Epithelial cell of proximal tubule (primary cell): ENCODE data around the gene ARL16. TPM values are rescaled to one million over a fixed set of nuclear protein-coding genes. Genes with fewer than 3 reads are reported as not detected.

Experiments
- DNase-seq: peaks from one replicate; pipeline ENCODE4 v3.0.0-alpha.2; 2011; ENCODE audit warnings: low read depth
- H3K4me3 ChIP-seq: 2 replicates; pipeline ENCODE4 v1.5.1; 2011; ENCODE audit warnings: low read depth, mild to moderate bottlenecking, low read length
- total RNA-seq: library from RNA; depleted of rRNA; stranded (reverse); fragments of >200 nt; gene quantifications from 2 replicates; pipeline ENCODE4 v1.2.3, GENCODE V29; 2015
- TF ChIP-seq, protein P1 (sequence below): conservative IDR thresholded peaks from 2 replicates; pipeline ENCODE4 v1.5.1; 2012; ENCODE audit warnings: low read depth, mild to moderate bottlenecking, low read length

Gene ARL16
- total RNA-seq, 1 donor from 2014 or later, result 59.0 TPM

- TF ChIP-seq, protein P1, sequence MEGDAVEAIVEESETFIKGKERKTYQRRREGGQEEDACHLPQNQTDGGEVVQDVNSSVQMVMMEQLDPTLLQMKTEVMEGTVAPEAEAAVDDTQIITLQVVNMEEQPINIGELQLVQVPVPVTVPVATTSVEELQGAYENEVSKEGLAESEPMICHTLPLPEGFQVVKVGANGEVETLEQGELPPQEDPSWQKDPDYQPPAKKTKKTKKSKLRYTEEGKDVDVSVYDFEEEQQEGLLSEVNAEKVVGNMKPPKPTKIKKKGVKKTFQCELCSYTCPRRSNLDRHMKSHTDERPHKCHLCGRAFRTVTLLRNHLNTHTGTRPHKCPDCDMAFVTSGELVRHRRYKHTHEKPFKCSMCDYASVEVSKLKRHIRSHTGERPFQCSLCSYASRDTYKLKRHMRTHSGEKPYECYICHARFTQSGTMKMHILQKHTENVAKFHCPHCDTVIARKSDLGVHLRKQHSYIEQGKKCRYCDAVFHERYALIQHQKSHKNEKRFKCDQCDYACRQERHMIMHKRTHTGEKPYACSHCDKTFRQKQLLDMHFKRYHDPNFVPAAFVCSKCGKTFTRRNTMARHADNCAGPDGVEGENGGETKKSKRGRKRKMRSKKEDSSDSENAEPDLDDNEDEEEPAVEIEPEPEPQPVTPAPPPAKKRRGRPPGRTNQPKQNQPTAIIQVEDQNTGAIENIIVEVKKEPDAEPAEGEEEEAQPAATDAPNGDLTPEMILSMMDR, result no peak
- no peak for DNase-seq
- no peak overlapping the region for H3K4me3 ChIP-seq
Observed at GRCh38 chr17:81696218-81696941, 12.8 kb upstream of the ARL16 start.

DNA sequence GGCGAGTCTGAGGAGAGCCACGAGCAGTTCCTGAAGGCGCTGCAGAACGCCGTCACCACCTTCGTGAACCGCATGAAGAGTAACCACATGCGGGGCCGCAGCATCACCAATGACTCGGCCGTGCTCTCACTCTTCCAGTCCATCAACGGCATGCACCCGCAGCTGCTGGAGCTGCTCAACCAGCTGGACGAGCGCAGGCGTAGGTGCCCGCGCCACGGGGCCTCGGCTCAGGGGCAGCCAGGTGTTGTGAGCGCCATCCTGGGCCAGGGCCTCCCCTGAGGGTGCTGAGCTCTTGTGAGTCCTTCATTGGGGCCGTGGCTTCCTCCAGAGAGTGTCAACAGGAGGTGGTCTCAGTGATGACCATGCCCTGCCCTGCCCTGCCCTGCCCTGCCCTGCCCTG, 12.2 kb upstream of the ARL16 start:
- TF ChIP-seq, protein P1, result no peak
- no peak overlapping the region for H3K4me3 ChIP-seq
- DNase-seq, result no peak

DNA sequence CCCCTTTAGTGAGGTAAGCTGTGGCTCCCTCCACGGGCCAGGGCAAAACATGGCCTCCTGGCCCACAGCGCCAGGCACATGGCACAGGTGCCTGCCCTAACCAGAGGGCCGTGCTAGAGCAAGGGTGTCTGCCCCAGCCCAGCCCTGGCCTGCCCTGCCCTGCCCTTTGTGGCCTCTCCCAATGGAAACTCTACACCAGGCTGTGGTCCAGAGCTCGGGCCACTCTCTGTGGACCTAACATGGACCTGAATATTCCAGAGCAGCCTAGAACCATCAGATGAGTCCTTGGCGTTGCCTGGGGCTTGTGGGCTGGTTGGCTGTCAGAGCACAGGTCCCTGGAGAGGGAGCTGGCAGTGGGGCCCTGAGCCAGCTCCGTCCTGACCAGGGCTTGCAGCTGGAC, 11.6 kb upstream of the ARL16 start:
- DNase-seq, result no peak
- TF ChIP-seq, protein P1, result no peak
- H3K4me3 ChIP-seq, result no peak overlapping the region

DNA sequence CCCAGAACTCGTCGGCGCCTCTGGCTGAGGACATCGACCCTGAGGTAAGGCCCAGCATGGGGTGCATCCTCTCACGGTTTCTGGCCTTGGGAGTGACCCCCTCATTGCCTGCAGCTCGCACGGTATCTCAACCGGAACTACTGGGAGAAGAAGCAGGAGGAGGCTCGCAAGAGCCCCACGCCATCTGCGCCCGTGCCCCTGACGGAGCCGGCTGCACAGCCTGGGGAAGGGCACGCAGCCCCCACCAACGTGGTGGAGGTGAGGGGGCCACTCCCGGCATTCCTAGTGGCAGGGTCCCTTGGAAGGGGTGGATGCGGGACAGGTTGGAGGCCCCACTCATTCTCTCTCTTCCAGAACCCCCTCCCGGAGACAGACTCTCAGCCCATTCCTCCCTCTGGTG, 11.2 kb upstream of the ARL16 start:
- TF ChIP-seq, protein P1, result no peak
- DNase-seq, result no peak
- H3K4me3 ChIP-seq, result no peak overlapping the region

- H3K4me3 ChIP-seq, result no peak overlapping the region
- TF ChIP-seq, protein P1, result no peak
- DNase-seq, result no peak
Observed at GRCh38 chr17:81693509-81694210, 10.1 kb upstream of the ARL16 start.

- no peak for DNase-seq
- TF ChIP-seq, protein P1, result no peak
- H3K4me3 ChIP-seq, result no peak overlapping the region
Observed at GRCh38 chr17:81691608-81692007, 8.0 kb upstream of the ARL16 start.
